GM23338 (cell line): ENCODE measurements around the gene ZSCAN9. TPM values are rescaled to one million over a fixed set of nuclear protein-coding genes. Genes with fewer than 3 reads are reported as not detected.

Experiments used
- ATAC-seq: fragments of 200-7000 bp; cut with Tn5 transposase; 3 replicates; pipeline ENCODE4 v1.9.1; 2020
- DNase-seq: peaks from one replicate; pipeline ENCODE4 v3.0.0-alpha.2; 2015; ENCODE audit warnings: low spot score
- H2AFZ ChIP-seq: fragments of 200-600 bp; sonication (generic); 2 replicates; pipeline ENCODE4 v1.8.0; 2016; ENCODE audit warnings: antibody characterized with exemption, mild to moderate bottlenecking, moderate library complexity
- H3F3A ChIP-seq: fragments of 200-600 bp; sonication (generic); replicated peaks from 2 replicates; pipeline ENCODE4 v1.8.0; 2017; ENCODE audit warnings: antibody characterized with exemption, mixed run types, low read depth
- H3K27ac ChIP-seq: fragments of 200-600 bp; sonication (generic); 2 replicates; pipeline ENCODE4 v1.6.1; 2016; ENCODE audit warnings: low read depth
- H3K27me3 ChIP-seq: fragments of 200-600 bp; sonication (generic); 2 replicates; pipeline ENCODE4 v1.8.0; 2016; ENCODE audit warnings: mild to moderate bottlenecking, mixed run types, moderate library complexity; ENCODE audit not compliant: insufficient read depth
- H3K36me3 ChIP-seq: fragments of 200-600 bp; sonication (generic); 2 replicates; pipeline ENCODE4 v1.8.0; 2016; ENCODE audit warnings: mild to moderate bottlenecking; ENCODE audit not compliant: insufficient read depth
- H3K4me1 ChIP-seq: fragments of 200-600 bp; sonication (generic); 2 replicates; pipeline ENCODE4 v1.8.0; 2016; ENCODE audit warnings: mild to moderate bottlenecking, moderate library complexity; ENCODE audit not compliant: insufficient read depth
- H3K4me2 ChIP-seq: fragments of 200-600 bp; sonication (generic); 2 replicates; pipeline ENCODE4 v1.7.1; 2017; ENCODE audit warnings: mixed run types
- H3K4me3 ChIP-seq: fragments of 200-600 bp; sonication (generic); 2 replicates; pipeline ENCODE4 v1.6.1; 2016; ENCODE audit warnings: mixed run types
- H3K79me2 ChIP-seq: fragments of 200-600 bp; sonication (generic); replicated peaks from 2 replicates; pipeline ENCODE4 v1.8.0; 2017; ENCODE audit warnings: mild to moderate bottlenecking; ENCODE audit not compliant: insufficient read depth
- H3K9me2 ChIP-seq: fragments of 200-600 bp; sonication (generic); 2 replicates; pipeline ENCODE4 v1.8.0; 2017; ENCODE audit not compliant: insufficient read depth
- H4K20me1 ChIP-seq: fragments of 200-600 bp; sonication (generic); replicated peaks from 2 replicates; pipeline ENCODE4 v1.8.0; 2017; ENCODE audit warnings: mild to moderate bottlenecking; ENCODE audit not compliant: insufficient read depth
- H3K27ac Mint-ChIP-seq: 2 replicates; pipeline ENCODE4 v1.8.0; 2020; ENCODE audit warnings: inconsistent platforms, mild to moderate bottlenecking, moderate library complexity, mixed read lengths
- H3K27me3 Mint-ChIP-seq: 3 replicates; pipeline ENCODE4 v1.8.0; 2022; ENCODE audit warnings: low read depth, mild to moderate bottlenecking, moderate library complexity, mixed read lengths, inconsistent platforms; ENCODE audit not compliant: insufficient read depth, poor library complexity
- H3K36me3 Mint-ChIP-seq: 3 replicates; pipeline ENCODE4 v1.8.0; 2021; ENCODE audit warnings: low read depth, mild to moderate bottlenecking, inconsistent platforms, moderate library complexity, mixed read lengths
- H3K4me1 Mint-ChIP-seq: 3 replicates; pipeline ENCODE4 v1.8.0; 2020; ENCODE audit warnings: mild to moderate bottlenecking, inconsistent platforms, mixed read lengths
- H3K4me3 Mint-ChIP-seq: 3 replicates; pipeline ENCODE4 v1.8.0; 2021; ENCODE audit warnings: moderate library complexity, mild to moderate bottlenecking, inconsistent platforms, mixed read lengths
- H3K9me3 Mint-ChIP-seq: 3 replicates; pipeline ENCODE4 v1.8.0; 2020; ENCODE audit warnings: moderate library complexity, mild to moderate bottlenecking, inconsistent platforms, mixed read lengths
- CREB1 ChIP-seq: fragments of 250-450 bp; sonication (Bioruptor Pico); IDR thresholded peaks from 2 replicates; pipeline ENCODE4 v1.5.0; 2020; ENCODE audit warnings: low read depth, mild to moderate bottlenecking, moderate library complexity
- EZH2 ChIP-seq: fragments of 200-600 bp; sonication (generic); IDR thresholded peaks from one replicate; pipeline ENCODE4 v1.8.0; 2017; ENCODE audit warnings: antibody characterized with exemption, mild to moderate bottlenecking, low read depth; ENCODE audit not compliant: unreplicated experiment
- EZH2phosphoT487 ChIP-seq: fragments of 200-600 bp; sonication (generic); IDR thresholded peaks from one replicate; pipeline ENCODE4 v1.8.1; 2018; ENCODE audit warnings: antibody characterized with exemption; ENCODE audit not compliant: unreplicated experiment
- JUNB ChIP-seq: IDR thresholded peaks from one replicate; pipeline ENCODE4 v1.6.1; 2016; ENCODE audit warnings: antibody characterized with exemption; ENCODE audit not compliant: unreplicated experiment
- NANOG ChIP-seq: IDR thresholded peaks from 2 replicates; pipeline ENCODE4 v1.6.1; 2016; ENCODE audit warnings: antibody characterized with exemption, borderline replicate concordance
- POLR2AphosphoS5 ChIP-seq: IDR thresholded peaks from 2 replicates; pipeline ENCODE4 v1.6.1; 2016; ENCODE audit warnings: antibody characterized with exemption, low read depth
- STAT1 ChIP-seq: IDR thresholded peaks from one replicate; pipeline ENCODE4 v1.6.1; 2016; ENCODE audit warnings: antibody characterized with exemption; ENCODE audit not compliant: unreplicated experiment
- ZNF114 ChIP-seq: fragments of 250-450 bp; sonication (Bioruptor Pico); IDR thresholded peaks from 2 replicates; pipeline ENCODE4 v1.5.0; 2020; ENCODE audit warnings: mild to moderate bottlenecking, moderate library complexity
- ZNF331 ChIP-seq: fragments of 250-450 bp; sonication (Bioruptor Pico); IDR thresholded peaks from 2 replicates; pipeline ENCODE4 v1.5.0; 2020; ENCODE audit warnings: low read depth, mild to moderate bottlenecking, moderate library complexity
- polyA plus RNA-seq: library from polyadenylated mRNA; unstranded; fragments of >200 nt; fragmentation: Nextera tagmentation; extraction: Ambion mirVana; gene quantifications from 2 replicates; pipeline ENCODE4 v1.2.1, GENCODE V29; 2016
- total RNA-seq: library from RNA; depleted of rRNA; stranded (reverse); fragments of >200 nt; shearing (Covaris generic); gene quantifications from 2 replicates; pipeline ENCODE4 v1.2.3, GENCODE V29; 2014
- TF ChIP-seq, protein P1 (sequence below): IDR thresholded peaks from 2 replicates; pipeline ENCODE4 v1.6.1; 2016; ENCODE audit warnings: antibody characterized with exemption
- TF ChIP-seq, protein P2 (sequence below): IDR thresholded peaks from one replicate; pipeline ENCODE4 v1.6.1; 2018; ENCODE audit warnings: antibody characterized with exemption; ENCODE audit not compliant: unreplicated experiment
- TF ChIP-seq, protein P3 (sequence below), 2 experiments: fragments of 200-600 bp in 1 of 2; sonication (generic) in 1 of 2; conservative IDR thresholded peaks; 2 replicates each; pipeline versions ENCODE4 v1.5.1 to v1.6.1; 2016 to 2017; ENCODE audit warnings: antibody characterized with exemption in 2 of 2, low read depth in 2 of 2, mild to moderate bottlenecking in 2 of 2, moderate library complexity in 1 of 2

ZSCAN9 gene
- total and polyA plus RNA-seq, 2 experiments from 2014 or later = 10.0 to 10.9 TPM

DNA sequence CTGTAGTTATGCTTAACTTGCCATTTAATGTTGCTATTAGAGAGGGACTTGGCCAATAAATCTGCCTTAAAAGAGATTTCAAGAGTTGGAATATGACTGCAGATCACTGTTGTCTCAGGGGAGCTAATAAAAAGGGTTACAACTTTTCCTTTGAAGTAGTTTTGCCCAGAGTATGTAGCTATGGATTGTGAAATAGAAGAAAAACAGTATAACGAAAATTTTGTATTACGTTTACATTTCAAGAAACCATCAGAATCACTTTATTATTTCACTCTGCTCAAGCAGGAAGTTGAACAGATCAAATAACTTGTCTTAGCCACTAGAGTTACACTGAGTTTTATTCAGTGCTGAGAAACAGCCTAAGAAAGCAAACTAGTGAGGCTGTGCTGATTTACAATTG, 38.8 kb downstream of the ZSCAN9 start (continued):
- TF ChIP-seq NANOG (no peak), JUNB (no peak), EZH2 (no peak), CREB1 (CRISPR knock-in tag) (no peak)
- TF ChIP-seq, protein P1, sequence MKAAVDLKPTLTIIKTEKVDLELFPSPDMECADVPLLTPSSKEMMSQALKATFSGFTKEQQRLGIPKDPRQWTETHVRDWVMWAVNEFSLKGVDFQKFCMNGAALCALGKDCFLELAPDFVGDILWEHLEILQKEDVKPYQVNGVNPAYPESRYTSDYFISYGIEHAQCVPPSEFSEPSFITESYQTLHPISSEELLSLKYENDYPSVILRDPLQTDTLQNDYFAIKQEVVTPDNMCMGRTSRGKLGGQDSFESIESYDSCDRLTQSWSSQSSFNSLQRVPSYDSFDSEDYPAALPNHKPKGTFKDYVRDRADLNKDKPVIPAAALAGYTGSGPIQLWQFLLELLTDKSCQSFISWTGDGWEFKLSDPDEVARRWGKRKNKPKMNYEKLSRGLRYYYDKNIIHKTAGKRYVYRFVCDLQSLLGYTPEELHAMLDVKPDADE = no peak
- TF ChIP-seq, protein P2, sequence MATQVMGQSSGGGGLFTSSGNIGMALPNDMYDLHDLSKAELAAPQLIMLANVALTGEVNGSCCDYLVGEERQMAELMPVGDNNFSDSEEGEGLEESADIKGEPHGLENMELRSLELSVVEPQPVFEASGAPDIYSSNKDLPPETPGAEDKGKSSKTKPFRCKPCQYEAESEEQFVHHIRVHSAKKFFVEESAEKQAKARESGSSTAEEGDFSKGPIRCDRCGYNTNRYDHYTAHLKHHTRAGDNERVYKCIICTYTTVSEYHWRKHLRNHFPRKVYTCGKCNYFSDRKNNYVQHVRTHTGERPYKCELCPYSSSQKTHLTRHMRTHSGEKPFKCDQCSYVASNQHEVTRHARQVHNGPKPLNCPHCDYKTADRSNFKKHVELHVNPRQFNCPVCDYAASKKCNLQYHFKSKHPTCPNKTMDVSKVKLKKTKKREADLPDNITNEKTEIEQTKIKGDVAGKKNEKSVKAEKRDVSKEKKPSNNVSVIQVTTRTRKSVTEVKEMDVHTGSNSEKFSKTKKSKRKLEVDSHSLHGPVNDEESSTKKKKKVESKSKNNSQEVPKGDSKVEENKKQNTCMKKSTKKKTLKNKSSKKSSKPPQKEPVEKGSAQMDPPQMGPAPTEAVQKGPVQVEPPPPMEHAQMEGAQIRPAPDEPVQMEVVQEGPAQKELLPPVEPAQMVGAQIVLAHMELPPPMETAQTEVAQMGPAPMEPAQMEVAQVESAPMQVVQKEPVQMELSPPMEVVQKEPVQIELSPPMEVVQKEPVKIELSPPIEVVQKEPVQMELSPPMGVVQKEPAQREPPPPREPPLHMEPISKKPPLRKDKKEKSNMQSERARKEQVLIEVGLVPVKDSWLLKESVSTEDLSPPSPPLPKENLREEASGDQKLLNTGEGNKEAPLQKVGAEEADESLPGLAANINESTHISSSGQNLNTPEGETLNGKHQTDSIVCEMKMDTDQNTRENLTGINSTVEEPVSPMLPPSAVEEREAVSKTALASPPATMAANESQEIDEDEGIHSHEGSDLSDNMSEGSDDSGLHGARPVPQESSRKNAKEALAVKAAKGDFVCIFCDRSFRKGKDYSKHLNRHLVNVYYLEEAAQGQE = no peak

DNA sequence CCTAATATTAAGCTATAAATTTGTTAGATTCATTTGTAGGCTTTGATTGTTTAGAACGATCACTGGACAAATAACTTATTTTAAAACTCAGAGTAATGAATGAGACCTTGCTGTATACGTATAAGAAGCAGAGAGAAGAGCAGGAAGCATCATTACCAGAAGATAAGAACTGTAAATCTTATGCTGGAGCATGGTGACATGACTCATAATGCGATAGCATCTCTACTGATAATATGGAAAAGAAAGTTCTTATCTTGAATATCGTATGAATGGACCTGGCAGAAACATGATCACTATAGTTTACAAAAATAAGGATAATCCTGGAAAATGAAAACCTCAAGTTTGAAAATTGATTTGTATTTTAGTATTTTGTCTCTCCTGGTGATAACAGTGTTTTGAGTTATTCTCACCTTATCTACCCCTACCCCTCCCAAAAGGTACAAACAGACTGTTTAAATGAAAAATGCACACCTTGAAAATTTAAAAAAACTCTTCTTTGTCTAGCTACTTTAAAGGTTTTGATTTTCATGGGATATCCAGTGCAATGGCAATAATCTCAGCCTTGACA, 39.8 kb downstream of the ZSCAN9 start:
- H3K4me3 Mint-ChIP-seq = no peak overlapping the region
- no peak for TF ChIP-seq CREB1 (CRISPR knock-in tag)
- TF ChIP-seq EZH2 = no peak
- TF ChIP-seq, protein P3, sequence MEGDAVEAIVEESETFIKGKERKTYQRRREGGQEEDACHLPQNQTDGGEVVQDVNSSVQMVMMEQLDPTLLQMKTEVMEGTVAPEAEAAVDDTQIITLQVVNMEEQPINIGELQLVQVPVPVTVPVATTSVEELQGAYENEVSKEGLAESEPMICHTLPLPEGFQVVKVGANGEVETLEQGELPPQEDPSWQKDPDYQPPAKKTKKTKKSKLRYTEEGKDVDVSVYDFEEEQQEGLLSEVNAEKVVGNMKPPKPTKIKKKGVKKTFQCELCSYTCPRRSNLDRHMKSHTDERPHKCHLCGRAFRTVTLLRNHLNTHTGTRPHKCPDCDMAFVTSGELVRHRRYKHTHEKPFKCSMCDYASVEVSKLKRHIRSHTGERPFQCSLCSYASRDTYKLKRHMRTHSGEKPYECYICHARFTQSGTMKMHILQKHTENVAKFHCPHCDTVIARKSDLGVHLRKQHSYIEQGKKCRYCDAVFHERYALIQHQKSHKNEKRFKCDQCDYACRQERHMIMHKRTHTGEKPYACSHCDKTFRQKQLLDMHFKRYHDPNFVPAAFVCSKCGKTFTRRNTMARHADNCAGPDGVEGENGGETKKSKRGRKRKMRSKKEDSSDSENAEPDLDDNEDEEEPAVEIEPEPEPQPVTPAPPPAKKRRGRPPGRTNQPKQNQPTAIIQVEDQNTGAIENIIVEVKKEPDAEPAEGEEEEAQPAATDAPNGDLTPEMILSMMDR (conservative IDR thresholded peaks at IDR 0.05; ENCODE audit: low read depth in 2 of 2) = no peak
- TF ChIP-seq JUNB = no peak
- TF ChIP-seq ZNF331 (CRISPR knock-in tag) = no peak
- no peak for TF ChIP-seq STAT1
- no peak for TF ChIP-seq NANOG
- TF ChIP-seq POLR2AphosphoS5 = no peak
- no peak for TF ChIP-seq EZH2phosphoT487
- TF ChIP-seq ZNF114 = no peak

More for the DNA sequence above, 39.8 kb downstream of the ZSCAN9 start:
- no peak overlapping the region for H3K27ac Mint-ChIP-seq
- Histone ChIP-seq H3K79me2 (peaks cover 21% of the 10 kb centered on the region), H2AFZ (no peak overlapping the region), H3K4me2 (no peak overlapping the region), H3K27me3 (peaks cover 42% of the 10 kb centered on the region), H3K4me1 (no peaks in the 10 kb centered on the region), H4K20me1 (no peaks in the 10 kb centered on the region), H3K4me3 (no peak overlapping the region), H3K27ac (no peak overlapping the region), H3K9me2 (no peaks in the 10 kb centered on the region), H3F3A (peaks cover 3% of the 10 kb centered on the region; the same call in 1 of the 2 replicates), H3K36me3 (no peaks in the 10 kb centered on the region)
- H3K4me1 Mint-ChIP-seq = no peaks in the 10 kb centered on the region; the same call in 1 of the 3 replicates
- DNase-seq = no peak
- peaks cover 5% of the 10 kb centered on the region for H3K27me3 Mint-ChIP-seq
- no peaks in the 10 kb centered on the region; the same call in 2 of the 3 replicates for H3K9me3 Mint-ChIP-seq
- H3K36me3 Mint-ChIP-seq = no peaks in the 10 kb centered on the region
- no peak for ATAC-seq
